LNCaP clone FGC (cell line): ENCODE results near the gene NDUFAF8.

Experiments
- DNase-seq: peaks from one replicate; pipeline ENCODE4 v3.0.0-alpha.2; 2011; ENCODE audit warnings: low read depth
- H3K4me3 ChIP-seq: 2 replicates; pipeline ENCODE4 v1.5.1; 2011; ENCODE audit warnings: mild to moderate bottlenecking, low read depth, low read length, control low read depth
- TF ChIP-seq, protein P1 (sequence below): IDR thresholded peaks from 2 replicates; pipeline ENCODE4 v1.5.1; 2012; ENCODE audit warnings: mild to moderate bottlenecking; ENCODE audit not compliant: control insufficient read depth, insufficient read depth; ENCODE audit errors: extremely low read depth

NDUFAF8 gene

GRCh38 chr17:81259058-81259605 lies 20.0 kb downstream of the NDUFAF8 start:
- TF ChIP-seq, protein P1, sequence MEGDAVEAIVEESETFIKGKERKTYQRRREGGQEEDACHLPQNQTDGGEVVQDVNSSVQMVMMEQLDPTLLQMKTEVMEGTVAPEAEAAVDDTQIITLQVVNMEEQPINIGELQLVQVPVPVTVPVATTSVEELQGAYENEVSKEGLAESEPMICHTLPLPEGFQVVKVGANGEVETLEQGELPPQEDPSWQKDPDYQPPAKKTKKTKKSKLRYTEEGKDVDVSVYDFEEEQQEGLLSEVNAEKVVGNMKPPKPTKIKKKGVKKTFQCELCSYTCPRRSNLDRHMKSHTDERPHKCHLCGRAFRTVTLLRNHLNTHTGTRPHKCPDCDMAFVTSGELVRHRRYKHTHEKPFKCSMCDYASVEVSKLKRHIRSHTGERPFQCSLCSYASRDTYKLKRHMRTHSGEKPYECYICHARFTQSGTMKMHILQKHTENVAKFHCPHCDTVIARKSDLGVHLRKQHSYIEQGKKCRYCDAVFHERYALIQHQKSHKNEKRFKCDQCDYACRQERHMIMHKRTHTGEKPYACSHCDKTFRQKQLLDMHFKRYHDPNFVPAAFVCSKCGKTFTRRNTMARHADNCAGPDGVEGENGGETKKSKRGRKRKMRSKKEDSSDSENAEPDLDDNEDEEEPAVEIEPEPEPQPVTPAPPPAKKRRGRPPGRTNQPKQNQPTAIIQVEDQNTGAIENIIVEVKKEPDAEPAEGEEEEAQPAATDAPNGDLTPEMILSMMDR: no peak
- no peak for DNase-seq
- H3K4me3 ChIP-seq: no peak overlapping the region

GRCh38 chr17:81260171-81260570 lies 21.1 kb downstream of the NDUFAF8 start:
- TF ChIP-seq, protein P1: no peak
- no peak for DNase-seq
- no peak overlapping the region for H3K4me3 ChIP-seq

DNA sequence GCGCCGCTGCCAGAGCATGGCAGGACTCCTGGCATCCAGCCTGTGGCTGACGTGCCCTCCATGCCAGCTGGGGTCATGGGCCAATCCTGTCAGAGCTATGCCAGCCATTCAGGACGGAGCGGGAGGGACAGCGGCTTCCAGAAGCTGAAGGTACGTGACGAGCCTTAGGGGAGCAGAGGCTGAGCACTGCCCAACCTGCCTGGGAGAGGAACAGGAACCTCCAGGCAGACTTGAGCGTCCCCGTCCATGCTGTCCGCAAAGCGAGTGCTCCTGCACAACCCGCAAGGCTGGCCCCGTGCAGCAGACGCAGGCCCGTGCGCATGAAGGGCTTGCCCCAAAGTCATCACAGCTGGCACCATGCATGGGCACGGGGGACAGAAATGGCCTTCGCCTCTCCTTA lies 21.5 kb downstream of the NDUFAF8 start:
- H3K4me3 ChIP-seq: no peak overlapping the region

DNA sequence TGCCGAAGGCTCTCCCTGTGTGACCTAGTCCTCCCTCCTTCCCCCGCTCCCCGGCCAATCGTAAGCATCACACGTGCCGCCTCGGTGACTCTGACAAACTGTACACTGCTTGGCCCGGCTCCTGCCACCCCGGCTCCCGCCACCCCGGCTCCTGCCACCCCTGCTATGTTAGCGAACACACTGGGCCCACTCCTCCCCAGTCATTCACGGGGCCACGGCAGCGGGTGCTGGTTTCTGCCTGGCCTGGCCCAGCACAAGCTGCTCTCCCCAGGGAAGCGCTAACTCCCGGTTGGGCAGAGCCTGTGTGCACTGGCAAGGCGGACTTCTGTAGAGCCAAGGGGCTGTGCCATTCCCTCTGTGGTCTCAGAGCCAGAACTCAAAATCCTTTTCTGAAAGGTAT lies 22.0 kb downstream of the NDUFAF8 start:
- TF ChIP-seq, protein P1: no peak
- DNase-seq: no peak
- no peak overlapping the region for H3K4me3 ChIP-seq

More for the DNA sequence above, 21.5 kb downstream of the NDUFAF8 start:
- DNase-seq: no peak
- TF ChIP-seq, protein P1: no peak

DNA sequence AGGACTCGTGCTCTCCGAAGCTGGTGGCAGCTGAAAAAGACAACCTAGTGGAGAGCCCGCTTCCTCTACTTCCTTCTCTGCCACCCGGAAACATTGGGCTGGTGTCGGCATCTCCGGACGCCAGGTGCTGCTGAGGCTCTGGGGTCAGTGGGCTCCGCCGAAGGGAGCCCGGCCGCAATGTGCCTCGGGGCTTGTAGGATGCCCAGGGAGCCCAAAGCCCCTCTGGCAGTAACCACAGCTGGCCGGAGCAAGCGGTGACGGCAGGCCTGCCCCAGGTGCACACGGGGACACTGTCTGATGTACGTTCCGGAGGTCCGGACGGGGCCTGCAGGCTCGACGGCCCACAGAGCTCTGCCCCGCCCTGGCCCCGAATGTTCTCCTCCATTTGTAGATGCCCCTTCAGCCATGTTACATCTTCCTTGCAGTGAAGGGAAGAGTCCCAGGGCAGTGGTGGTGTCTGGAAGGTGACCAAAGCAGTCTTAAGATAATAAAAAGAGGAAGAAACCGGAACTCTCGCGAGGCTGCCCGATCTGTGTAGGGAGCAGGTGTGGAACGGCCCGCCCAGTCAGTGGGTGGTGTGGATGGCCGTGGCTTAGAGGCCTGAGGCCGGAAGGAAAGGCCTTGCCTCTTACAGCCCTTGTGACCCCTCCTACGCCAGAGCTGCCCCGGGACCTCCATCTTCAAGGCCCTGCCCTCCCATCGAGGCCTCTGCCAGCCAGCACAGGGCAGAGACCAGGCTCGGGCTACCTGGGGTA lies 22.6 kb downstream of the NDUFAF8 start:
- TF ChIP-seq, protein P1: no peak
- no peak overlapping the region for H3K4me3 ChIP-seq
- no peak for DNase-seq

- H3K4me3 ChIP-seq: no peak overlapping the region
- no peak for DNase-seq
- TF ChIP-seq, protein P1: no peak
These were observed 24.5 kb downstream of the NDUFAF8 start for GRCh38 chr17:81263371-81264181.
